Body of pancreas (tissue), 4 donors: Measurements from ENCODE around the gene ACADVL. TPM values are rescaled to one million over a fixed set of nuclear protein-coding genes. Genes with fewer than 3 reads are reported as not detected.
A peak's percentile ranks its signal among the peaks of the same experiment; 100 is the strongest.

Experiments used
- ATAC-seq: fragments of 150-250 bp; one replicate; pipeline ENCODE4 v1.9.1; 2016
- DNase-seq, 4 donors: peaks; one replicate each; pipeline ENCODE4 v3.0.0-alpha.2; 2019
- H3K27ac ChIP-seq, 4 donors: fragments of 200-600 bp; sonication (generic); 1 replicate in 3 of 4; 2 replicates in 1 of 4; pipeline versions ENCODE4 v1.5.1 to v1.6.1; 2016 to 2019; ENCODE audit warnings: mild to moderate bottlenecking in 1 of 4, mixed read lengths in 1 of 4, moderate library complexity in 1 of 4
- H3K27me3 ChIP-seq, 2 donors: fragments of 200-600 bp; sonication (generic); one replicate each; pipeline ENCODE4 v1.6.0; 2016; ENCODE audit warnings: mild to moderate bottlenecking in 1 of 2
- H3K36me3 ChIP-seq, 2 donors: fragments of 200-600 bp; sonication (generic); replicated peaks in 1 of 2; 2 replicates each; pipeline ENCODE4 v1.5.1; 2016; ENCODE audit warnings: low read depth in 2 of 2; ENCODE audit not compliant: insufficient read depth in 1 of 2
- H3K4me1 ChIP-seq: fragments of 200-600 bp; sonication (generic); one replicate; pipeline ENCODE4 v1.6.0; 2016
- H3K4me3 ChIP-seq, 2 donors: fragments of 200-600 bp; sonication (generic); 1 replicate in 1 of 2; 2 replicates in 1 of 2; pipeline ENCODE4 v1.5.1; 2016 to 2019
- H3K9me3 ChIP-seq, 3 donors: fragments of 200-600 bp; sonication (generic); 1 replicate in 2 of 3; 2 replicates in 1 of 3; pipeline ENCODE4 v1.5.1; 2016
- POLR2A ChIP-seq, 3 donors: fragments of 450-650 bp; IDR thresholded peaks; one replicate each; pipeline ENCODE4 v1.6.1; 2016; ENCODE audit warnings: antibody characterized with exemption in 3 of 3, mild to moderate bottlenecking in 2 of 3
- WGBS, 2 donors: methylation state at CpG; one replicate each; pipeline ENCODE4 v1.1.5; 2017; 5-methylcytosine and 5-hydroxymethylcytosine counted together
- intact Hi-C: fragments of 100-400 bp; cut with DNase I; formaldehyde crosslinking; loops from one replicate; pipeline ENCODE4 v1.15.1; 2023
- microRNA counts, 2 donors: library from miRNA; unstranded; fragments of <30 nt; microRNA quantifications; one replicate each; lab custom pipeline; 2017
- microRNA-seq, 2 donors: library from miRNA; unstranded; fragments of <30 nt; microRNA quantifications; one replicate each; pipeline ENCODE4, GENCODE V29; 2016; ENCODE audit warnings: borderline number of aligned reads in 2 of 2, borderline replicate concordance in 2 of 2
- small RNA-seq: library from RNA; depleted of rRNA; stranded (forward); fragments of <200 nt; gene quantifications from one replicate; pipeline ENCODE3, GENCODE V24; 2016
- total RNA-seq, 2 donors: library from RNA; depleted of rRNA; stranded (reverse); fragments of >200 nt; gene quantifications; one replicate each; pipeline ENCODE4 v1.1.0, GENCODE V29; 2016
- TF ChIP-seq, protein P1 (sequence below), 7 experiments: fragments of 450-650 bp in 4 of 7; fragments of 200-600 bp in 3 of 7; sonication (generic) in 3 of 7; IDR thresholded peaks; one replicate each; pipeline ENCODE4 v1.5.1; 2016 to 2019; ENCODE audit warnings: antibody characterized with exemption in 7 of 7

ACADVL gene
- total RNA-seq, 2 donors from 2014 or later = 887 to 1,901 TPM

GRCh38 chr17:7262935-7263800 is 43.4 kb downstream of the ACADVL start:
- H3K36me3 ChIP-seq = no peaks in the 10 kb centered on the region
- no peaks in the 10 kb centered on the region for H3K9me3 ChIP-seq
- DNase-seq = peak; percentile 68 to 78 (median 70)
- H3K4me1 ChIP-seq = peaks cover 39% of the 10 kb centered on the region
- ATAC-seq = peak; percentile 3
- H3K4me3 ChIP-seq = peak overlapping the region; percentile 39 to 44
- peak overlapping the region; percentile 89 to 100 (median 97) for H3K27ac ChIP-seq
- intact Hi-C loops = no loop called here
- no peak for TF ChIP-seq POLR2A (IDR thresholded peaks at IDR 0.05)
- no peaks in the 10 kb centered on the region for H3K27me3 ChIP-seq
- 8 to 10% methylated on average over 26 of the region's 26 CpGs for WGBS, 2 donors

- Histone ChIP-seq H3K9me3 (no peaks in the 10 kb centered on the region), H3K4me1 (peaks cover 33% of the 10 kb centered on the region), H3K27me3 (no peaks in the 10 kb centered on the region), H3K27ac (peak overlapping the region; percentile 89 to 100 (median 97)), H3K36me3 (no peaks in the 10 kb centered on the region), H3K4me3 (no peak overlapping the region)
- intact Hi-C loops = no loop called here
- DNase-seq (no peak), ATAC-seq (no peak)
- TF ChIP-seq, protein P1, sequence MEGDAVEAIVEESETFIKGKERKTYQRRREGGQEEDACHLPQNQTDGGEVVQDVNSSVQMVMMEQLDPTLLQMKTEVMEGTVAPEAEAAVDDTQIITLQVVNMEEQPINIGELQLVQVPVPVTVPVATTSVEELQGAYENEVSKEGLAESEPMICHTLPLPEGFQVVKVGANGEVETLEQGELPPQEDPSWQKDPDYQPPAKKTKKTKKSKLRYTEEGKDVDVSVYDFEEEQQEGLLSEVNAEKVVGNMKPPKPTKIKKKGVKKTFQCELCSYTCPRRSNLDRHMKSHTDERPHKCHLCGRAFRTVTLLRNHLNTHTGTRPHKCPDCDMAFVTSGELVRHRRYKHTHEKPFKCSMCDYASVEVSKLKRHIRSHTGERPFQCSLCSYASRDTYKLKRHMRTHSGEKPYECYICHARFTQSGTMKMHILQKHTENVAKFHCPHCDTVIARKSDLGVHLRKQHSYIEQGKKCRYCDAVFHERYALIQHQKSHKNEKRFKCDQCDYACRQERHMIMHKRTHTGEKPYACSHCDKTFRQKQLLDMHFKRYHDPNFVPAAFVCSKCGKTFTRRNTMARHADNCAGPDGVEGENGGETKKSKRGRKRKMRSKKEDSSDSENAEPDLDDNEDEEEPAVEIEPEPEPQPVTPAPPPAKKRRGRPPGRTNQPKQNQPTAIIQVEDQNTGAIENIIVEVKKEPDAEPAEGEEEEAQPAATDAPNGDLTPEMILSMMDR (IDR thresholded peaks at IDR 0.05) = no peak
- no peak for TF ChIP-seq POLR2A (IDR thresholded peaks at IDR 0.05)
- WGBS, 2 donors = 53 to 60% methylated on average over 4 of the region's 4 CpGs
These were observed 44.0 kb downstream of the ACADVL start for GRCh38 chr17:7263801-7264078.

DNA sequence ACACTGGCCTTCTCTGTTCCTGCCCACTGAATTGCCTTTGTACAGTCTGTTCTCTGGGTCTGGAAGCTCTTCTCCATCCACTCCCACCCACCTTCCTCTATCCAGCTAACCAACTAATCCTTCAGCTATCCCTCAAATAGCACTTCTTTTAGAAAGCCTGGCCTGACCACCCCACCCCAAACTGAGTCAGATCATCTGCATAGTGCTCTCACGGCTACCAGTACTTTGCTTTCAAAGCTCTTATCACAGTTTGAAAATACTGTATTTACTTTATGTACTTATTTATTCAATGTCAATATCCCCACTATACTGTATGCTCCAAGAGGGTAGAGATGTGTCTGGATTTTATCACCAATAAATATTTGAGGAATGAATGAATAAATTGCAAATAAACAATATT is 47.0 kb downstream of the ACADVL start:
- Histone ChIP-seq H3K4me1 (peaks cover 11% of the 10 kb centered on the region), H3K27me3 (no peaks in the 10 kb centered on the region), H3K36me3 (no peaks in the 10 kb centered on the region), H3K4me3 (no peak overlapping the region), H3K9me3 (no peaks in the 10 kb centered on the region), H3K27ac (no peak overlapping the region)
- TF ChIP-seq, protein P1 (IDR thresholded peaks at IDR 0.05) = no peak
- no peak for TF ChIP-seq POLR2A (IDR thresholded peaks at IDR 0.05)
- WGBS, 2 donors = 15 to 39% methylated on average over 1 of the region's 1 CpG
- no peak for ATAC-seq
- DNase-seq = no peak
- intact Hi-C loops = no loop called here

MicroRNAs encoded within 50 kb of the gene (microRNA counts, 767-probe panel; counts per million panel counts)
- microRNA hsa-miR-324-3p (lab: Ali Mortazavi, UCI) = 0 to 736 counts per million in 2 donors
- microRNA hsa-miR-324-5p (lab: Ali Mortazavi, UCI) = 0 to 736 counts per million in 2 donors

Small RNAs within 50 kb of the gene (microRNA-seq; reads per million reads assigned to microRNA genes)
- gene MIR324 = 544 to 651 reads per million in 2 donors

Small RNAs within 50 kb of the gene (small RNA-seq; reads per million reads assigned to genes)
- gene AC120057.4 (not detected), gene MIR324 (3.6 reads per million, percentile 82 among the genes with 10 or more reads in this experiment), gene RF00019 (not detected)

Other genes with a start within 250 kb of the ACADVL start
- not detected for gene ALOX12, start 223.9 kb upstream of the ACADVL start, total RNA-seq
- 10 to 100 TPM in 1 of 2 donors, 1 to 10 TPM in 1; 9.9 to 87.4 TPM for gene RNASEK, start 207.3 kb upstream of the ACADVL start, total RNA-seq
- gene BCL6B, start 196.9 kb upstream of the ACADVL start, total RNA-seq = 1 to 10 TPM; 1.6 to 8.9 TPM
- gene SLC16A13, start 183.9 kb upstream of the ACADVL start, total RNA-seq = 1 to 10 TPM in 1 of 2 donors, not detected in 1; 1.6 TPM
- gene SLC16A11, start 175.8 kb upstream of the ACADVL start, total RNA-seq = 10 to 100 TPM in 1 of 2 donors, 1 to 10 TPM in 1; 4.2 to 10.9 TPM
- 1 to 10 TPM in 1 of 2 donors, under 1 TPM in 1; 0.33 to 1.0 TPM for gene CLEC10A, start 139.7 kb upstream of the ACADVL start, total RNA-seq
- not detected for gene ASGR2, start 105.1 kb upstream of the ACADVL start, total RNA-seq
- 1 to 10 TPM in 1 of 2 donors, not detected in 1; 4.6 TPM for gene ASGR1, start 40.6 kb upstream of the ACADVL start, total RNA-seq
- gene DLG4, start 102 bp upstream of the ACADVL start, total RNA-seq = 1 to 10 TPM; 3.6 to 9.3 TPM
- 10 to 100 TPM; 19.5 to 41.5 TPM for gene DVL2, start 14.6 kb downstream of the ACADVL start, total RNA-seq
- gene PHF23, start 19.5 kb downstream of the ACADVL start, total RNA-seq = 10 to 100 TPM; 11.9 to 15.8 TPM
- gene GABARAP, start 22.5 kb downstream of the ACADVL start, total RNA-seq = 100 to 1,000 TPM; 145 to 482 TPM
- 10 to 100 TPM; 33.5 to 44.8 TPM for gene CTDNEP1, start 31.8 kb downstream of the ACADVL start, total RNA-seq
- 10 to 100 TPM; 10.2 to 16.3 TPM for gene ELP5, start 32.3 kb downstream of the ACADVL start, total RNA-seq
- 10 to 100 TPM; 72.9 to 92.3 TPM for gene CLDN7, start 42.5 kb downstream of the ACADVL start, total RNA-seq
- gene SLC2A4, start 61.8 kb downstream of the ACADVL start, total RNA-seq = 10 to 100 TPM in 1 of 2 donors, 1 to 10 TPM in 1; 1.3 to 10.5 TPM
- 1 to 10 TPM in 1 of 2 donors, under 1 TPM in 1; 0.26 to 1.3 TPM for gene YBX2, start 74.7 kb downstream of the ACADVL start, total RNA-seq
- 100 to 1,000 TPM in 1 of 2 donors, 10 to 100 TPM in 1; 97.0 to 134 TPM for gene EIF5A, start 87.7 kb downstream of the ACADVL start, total RNA-seq
- 10 to 100 TPM; 71.9 to 75.8 TPM for gene GPS2, start 95.4 kb downstream of the ACADVL start, total RNA-seq
- gene NEURL4, start 109.4 kb downstream of the ACADVL start, total RNA-seq = 10 to 100 TPM; 28.8 to 41.2 TPM
- gene ACAP1, start 116.6 kb downstream of the ACADVL start, total RNA-seq = 1 to 10 TPM in 1 of 2 donors, under 1 TPM in 1; 0.99 to 2.1 TPM
- gene KCTD11, start 132.2 kb downstream of the ACADVL start, total RNA-seq = 1 to 10 TPM; 2.6 to 5.6 TPM
- gene TMEM95, start 135.2 kb downstream of the ACADVL start, total RNA-seq = not detected
- 10 to 100 TPM; 12.7 to 15.8 TPM for gene TNK1, start 161.2 kb downstream of the ACADVL start, total RNA-seq
- gene PLSCR3, start 174.6 kb downstream of the ACADVL start, total RNA-seq = 10 to 100 TPM; 13.2 to 15.8 TPM
- 10 to 100 TPM; 14.5 to 21.8 TPM for gene TMEM256, start 184.2 kb downstream of the ACADVL start, total RNA-seq
- 1 to 10 TPM; 5.2 to 6.3 TPM for gene NLGN2, start 187.9 kb downstream of the ACADVL start, total RNA-seq
- gene SPEM1, start 200.4 kb downstream of the ACADVL start, total RNA-seq = not detected
- not detected for gene SPEM2, start 205.7 kb downstream of the ACADVL start, total RNA-seq
- not detected for gene SPEM3, start 208.9 kb downstream of the ACADVL start, total RNA-seq
- 1 to 10 TPM; 3.6 to 9.6 TPM for gene TMEM102, start 215.5 kb downstream of the ACADVL start, total RNA-seq
- 1 to 10 TPM in 1 of 2 donors, not detected in 1; 2.1 TPM for gene FGF11, start 219.6 kb downstream of the ACADVL start, total RNA-seq
- gene CHRNB1, start 225.1 kb downstream of the ACADVL start, total RNA-seq = 1 to 10 TPM; 2.6 to 8.8 TPM